Endometrial microvascular endothelial cells (primary cell): Measurements from ENCODE around the gene SPRN. TPM values are rescaled to one million over a fixed set of nuclear protein-coding genes. Genes with fewer than 3 reads are reported as not detected.
"Not testable (repeated sequence)": the region's sequence is repeated elsewhere in the genome, so short reads cannot be mapped to it uniquely, and the experiment has no call there.

ENCODE experiments used
- in situ Hi-C: cut with HindIII; loops from 2 replicates; pipeline ENCODE4 v1.10.0; 2017; ENCODE audit warnings: low sequenced_read_pairs, low pct_unique_long_range_greater_than_20kb; ENCODE audit errors: inconsistent ontology term
- total RNA-seq: library from RNA; depleted of rRNA; stranded (reverse); fragments of >200 nt; gene quantifications from one replicate; pipeline ENCODE4 v1.2.3, GENCODE V29; 2015; ENCODE audit errors: inconsistent ontology term

The SPRN gene
- total RNA-seq, 1 donor from 2014 or later = 0.19 TPM

- in situ Hi-C loops = no loop called here
These were observed 6.0 kb downstream of the SPRN start for GRCh38 chr10:133418289-133418993.

DNA sequence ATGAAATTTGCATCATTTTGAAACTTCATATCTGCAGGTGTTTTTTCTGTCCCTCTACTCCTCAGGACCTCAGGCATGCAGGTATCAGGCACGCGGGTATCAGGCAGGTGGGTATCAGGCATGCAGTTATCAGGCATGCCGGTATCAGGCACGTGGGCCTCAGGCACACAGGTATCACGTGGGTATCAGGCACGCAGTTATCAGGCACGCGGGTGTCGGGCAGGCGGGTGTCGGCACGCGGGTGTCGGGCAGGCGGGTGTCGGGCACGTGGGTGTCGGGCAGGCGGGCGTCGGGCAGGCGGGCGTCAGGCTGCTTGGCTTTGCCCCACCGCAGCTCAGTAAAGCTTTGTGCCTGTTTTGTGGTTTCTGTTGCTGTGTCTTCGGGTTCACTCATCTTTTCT, 8.7 kb downstream of the SPRN start:
- in situ Hi-C loops = no loop called here

DNA sequence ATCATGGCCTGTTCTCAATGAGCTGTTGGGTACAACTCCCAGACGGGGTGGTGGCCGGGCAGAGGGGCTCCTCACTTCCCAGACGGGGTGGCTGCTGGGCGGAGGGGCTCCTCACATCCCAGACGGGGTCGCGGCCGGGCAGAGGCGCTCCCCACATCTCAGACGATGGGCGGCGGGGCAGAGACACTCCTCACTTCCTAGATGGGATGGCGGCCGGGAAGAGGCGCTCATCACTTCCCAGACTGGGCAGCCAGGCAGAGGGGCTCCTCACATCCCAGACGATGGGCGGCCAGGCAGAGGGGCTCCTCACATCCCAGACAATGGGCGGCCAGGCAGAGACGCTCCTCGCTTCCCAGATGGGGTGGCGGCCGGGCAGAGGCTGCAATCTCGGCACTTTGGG, 10.0 kb downstream of the SPRN start:
- in situ Hi-C loops = not testable (repeated sequence)

GRCh38 chr10:133412381-133412711, 12.1 kb downstream of the SPRN start:
- in situ Hi-C loops = no loop called here

DNA sequence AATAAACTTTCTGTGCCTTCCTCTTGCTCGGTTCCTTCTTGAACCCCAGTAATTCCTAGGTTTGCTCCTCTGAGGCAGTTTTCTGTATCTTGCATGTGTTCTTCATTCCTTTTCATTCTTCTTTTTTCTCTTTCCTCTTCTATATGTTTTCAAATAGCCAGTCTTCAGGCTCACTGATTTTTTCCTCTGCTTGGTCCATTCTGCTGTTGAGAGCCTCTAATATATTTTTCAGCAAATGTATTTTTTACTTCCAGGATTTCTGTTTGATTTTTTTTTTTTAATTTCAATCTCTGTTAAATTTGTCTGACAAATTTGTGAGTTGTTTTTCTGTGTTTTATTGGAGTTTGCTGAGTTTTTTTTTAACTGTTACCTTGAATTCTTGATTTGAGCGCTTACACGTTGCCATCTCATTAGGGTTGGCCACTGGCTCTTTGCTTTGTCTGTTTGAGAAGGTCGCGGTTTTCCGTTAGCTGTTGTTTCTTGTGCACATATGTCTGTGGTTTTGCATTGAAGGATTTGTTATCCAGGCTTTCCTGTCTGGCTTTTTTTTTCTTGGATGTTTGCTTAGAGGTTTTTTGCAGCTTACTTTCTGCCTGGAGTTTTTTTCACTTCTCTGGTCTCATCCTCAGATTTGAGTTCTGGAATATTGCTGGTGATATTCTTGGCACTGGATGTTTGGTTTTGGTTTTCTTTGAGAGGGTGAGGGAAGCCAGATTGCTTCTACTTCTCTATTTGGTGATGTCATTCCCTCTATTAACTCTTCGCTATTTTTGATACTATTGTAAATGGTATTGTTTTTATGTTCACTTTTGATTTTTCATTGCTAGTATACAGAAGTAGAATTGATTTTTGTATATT, 12.7 kb downstream of the SPRN start:
- in situ Hi-C loops = no loop called here

DNA sequence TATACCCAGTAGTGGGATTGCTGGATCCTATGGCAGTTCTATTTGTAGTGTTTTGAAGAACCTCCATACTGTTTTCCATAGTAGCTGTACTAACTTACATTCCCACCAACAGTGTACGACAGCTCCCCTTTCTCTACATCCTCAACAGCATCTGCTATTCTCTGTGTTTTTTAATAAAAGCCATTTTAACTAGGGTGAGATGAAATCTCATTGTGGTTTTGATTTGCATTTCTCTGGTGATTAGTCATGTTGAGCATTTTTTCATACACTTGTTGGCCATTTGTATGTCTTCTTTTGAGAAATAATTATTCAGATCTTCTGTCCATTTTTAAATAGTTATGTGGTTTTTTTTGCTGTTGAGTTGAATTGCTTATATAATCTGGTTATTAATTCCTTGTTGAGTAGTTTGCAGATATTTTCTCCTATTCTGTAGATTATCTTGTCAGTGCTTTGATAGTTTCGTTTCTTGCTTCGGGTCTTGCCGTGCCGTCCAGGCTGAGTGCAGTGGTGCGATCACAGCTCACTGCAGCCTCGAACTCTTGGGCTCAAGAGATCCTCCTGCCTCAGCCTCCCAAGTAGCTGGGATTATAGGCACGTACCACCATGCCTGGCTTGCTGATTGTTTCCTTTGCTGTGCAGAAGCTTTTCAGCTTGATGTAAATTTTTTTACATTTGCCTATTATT, 18.4 kb downstream of the SPRN start:
- in situ Hi-C loops = no loop called here

GRCh38 chr10:133405272-133405671, 19.2 kb downstream of the SPRN start:
- in situ Hi-C loops = no loop called here

DNA sequence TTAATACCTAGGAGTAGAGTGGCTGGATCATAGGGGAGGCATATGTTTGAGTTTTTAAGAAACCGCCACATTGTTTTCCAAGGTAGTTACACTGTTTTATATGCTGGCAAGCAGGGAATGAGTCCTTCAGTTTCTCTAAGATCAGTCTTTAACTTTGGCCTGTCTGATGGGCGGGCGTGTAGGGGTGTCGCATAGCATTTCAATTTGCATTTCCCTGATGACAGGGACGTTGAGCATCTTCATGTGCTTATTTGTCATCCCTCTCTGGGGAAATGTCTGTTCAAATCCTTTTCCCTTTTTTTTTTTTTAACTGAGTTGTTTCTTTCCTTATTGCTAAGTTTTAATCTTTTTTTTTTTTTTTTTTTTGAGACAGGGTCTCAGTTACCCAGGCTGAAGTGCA, 20.6 kb downstream of the SPRN start:
- in situ Hi-C loops = no loop called here

DNA sequence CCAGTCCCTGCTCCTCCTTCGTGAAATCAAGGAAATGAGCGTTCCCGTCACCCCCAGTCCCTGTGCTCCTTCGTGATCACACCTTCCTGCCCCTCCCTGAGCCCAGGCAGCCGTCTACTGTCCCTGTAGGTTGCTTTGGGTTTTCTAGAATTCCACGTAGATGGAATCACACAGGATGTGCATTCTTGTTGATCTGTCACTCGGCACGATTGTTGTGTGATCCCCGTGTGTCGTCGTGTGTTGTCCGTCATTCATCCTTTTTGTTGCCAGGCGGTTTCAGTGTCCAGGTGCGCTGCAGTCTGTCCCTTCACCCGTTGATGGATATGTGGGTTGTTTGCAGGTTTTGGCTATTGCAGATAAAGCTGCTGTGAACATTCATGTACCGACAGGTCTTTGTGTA, 21.1 kb downstream of the SPRN start:
- in situ Hi-C loops = no loop called here

- in situ Hi-C loops = no loop called here
These were observed 22.3 kb downstream of the SPRN start for GRCh38 chr10:133401981-133402725.

GRCh38 chr10:133401500-133401899, 22.9 kb downstream of the SPRN start:
- in situ Hi-C loops = no loop called here

GRCh38 chr10:133400624-133401424, 23.6 kb downstream of the SPRN start:
- in situ Hi-C loops = no loop called here

- in situ Hi-C loops = no loop called here
These were observed 25.3 kb downstream of the SPRN start for GRCh38 chr10:133399123-133399601.

GRCh38 chr10:133397938-133398337, 26.5 kb downstream of the SPRN start:
- in situ Hi-C loops = no loop called here

GRCh38 chr10:133396035-133396624, 28.3 kb downstream of the SPRN start:
- in situ Hi-C loops = no loop called here

GRCh38 chr10:133394801-133395221, 29.6 kb downstream of the SPRN start:
- in situ Hi-C loops = no loop called here

GRCh38 chr10:133394064-133394663, 30.3 kb downstream of the SPRN start, which contains the start of gene MTG1:
MTG1 (plus strand) TSS chr10:133394157; CDS start chr10:133394221, 64 bp downstream.
- in situ Hi-C loops = no loop called here
